Measurements from ENCODE around the gene MRM1. TPM values are rescaled to one million over a fixed set of nuclear protein-coding genes. Genes with fewer than 3 reads are reported as not detected.
A peak's percentile ranks its signal among the peaks of the same experiment; 100 is the strongest.

The MRM1 gene, protein sequence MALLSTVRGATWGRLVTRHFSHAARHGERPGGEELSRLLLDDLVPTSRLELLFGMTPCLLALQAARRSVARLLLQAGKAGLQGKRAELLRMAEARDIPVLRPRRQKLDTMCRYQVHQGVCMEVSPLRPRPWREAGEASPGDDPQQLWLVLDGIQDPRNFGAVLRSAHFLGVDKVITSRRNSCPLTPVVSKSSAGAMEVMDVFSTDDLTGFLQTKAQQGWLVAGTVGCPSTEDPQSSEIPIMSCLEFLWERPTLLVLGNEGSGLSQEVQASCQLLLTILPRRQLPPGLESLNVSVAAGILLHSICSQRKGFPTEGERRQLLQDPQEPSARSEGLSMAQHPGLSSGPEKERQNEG
- 1 to 10 TPM; 3.5 to 6.6 (median 4.7) TPM for total RNA-seq

- WGBS, result under 1% methylated on average over 38 of the region's 60 CpGs
- DNase-seq (ENCODE audit: low spot score in 2 of 2), result peak; percentile 94 to 95
- no peak for TF ChIP-seq EP300 (IDR thresholded peaks at IDR 0.05)
- peak in 1 of 2 donors; percentile 29 for TF ChIP-seq POLR2A (IDR thresholded peaks at IDR 0.05)
- TF ChIP-seq POLR2AphosphoS5 (IDR thresholded peaks at IDR 0.05), result peak in 2 of 3 donors; percentile 10 to 29
- no peak for TF ChIP-seq CTCF (IDR thresholded peaks at IDR 0.05)
- Histone ChIP-seq H3K4me1 (peaks cover 26% of the 10 kb centered on the region), H3K36me3 (no peaks in the 10 kb centered on the region), H3K4me3 (peak within 1 kb of the TSS; percentile 76), H3K9me3 (no peaks in the 10 kb centered on the region), H3K27ac (peak within 1 kb of the TSS; percentile 79), H3K27me3 (no peaks in the 10 kb centered on the region)
Observed at GRCh38 chr17:36601303-36602029, at the start of gene MRM1. Gene MRM1, plus strand, starts transcription at chr17:36601583. Its CDS starts 228 bp downstream, at chr17:36601811.

DNA sequence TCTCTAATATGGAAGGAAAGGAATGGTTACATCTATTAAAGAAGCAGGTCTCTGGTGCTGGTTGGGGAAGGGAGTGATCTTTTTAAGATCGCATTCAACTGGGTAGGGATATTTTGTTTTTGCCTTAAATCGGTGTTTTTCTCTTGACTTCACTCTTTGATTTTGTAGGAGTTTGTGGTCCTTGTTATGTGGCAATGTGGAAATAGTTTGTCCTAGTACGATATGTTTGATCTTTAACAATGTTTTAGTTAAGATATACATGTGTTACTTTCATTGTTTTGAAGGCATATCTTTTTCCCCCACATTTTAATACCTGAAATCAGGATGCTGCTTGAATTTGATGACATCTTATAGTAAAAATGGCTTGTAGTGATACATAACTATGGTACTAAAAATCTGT is 47.9 kb upstream of the MRM1 start:
- Histone ChIP-seq H3K4me1 (peaks cover 46% of the 10 kb centered on the region), H3K27me3 (no peaks in the 10 kb centered on the region), H3K9me3 (no peaks in the 10 kb centered on the region), H3K27ac (no peak overlapping the region), H3K36me3 (peaks cover 31% of the 10 kb centered on the region), H3K4me3 (no peak overlapping the region)
- WGBS, result 82% methylated on average over 3 of the region's 3 CpGs
- DNase-seq (ENCODE audit: low spot score in 2 of 2), result no peak
- TF ChIP-seq EP300 (IDR thresholded peaks at IDR 0.05) (no peak), POLR2A (IDR thresholded peaks at IDR 0.05) (no peak), CTCF (IDR thresholded peaks at IDR 0.05) (no peak), POLR2AphosphoS5 (IDR thresholded peaks at IDR 0.05) (no peak)

DNA sequence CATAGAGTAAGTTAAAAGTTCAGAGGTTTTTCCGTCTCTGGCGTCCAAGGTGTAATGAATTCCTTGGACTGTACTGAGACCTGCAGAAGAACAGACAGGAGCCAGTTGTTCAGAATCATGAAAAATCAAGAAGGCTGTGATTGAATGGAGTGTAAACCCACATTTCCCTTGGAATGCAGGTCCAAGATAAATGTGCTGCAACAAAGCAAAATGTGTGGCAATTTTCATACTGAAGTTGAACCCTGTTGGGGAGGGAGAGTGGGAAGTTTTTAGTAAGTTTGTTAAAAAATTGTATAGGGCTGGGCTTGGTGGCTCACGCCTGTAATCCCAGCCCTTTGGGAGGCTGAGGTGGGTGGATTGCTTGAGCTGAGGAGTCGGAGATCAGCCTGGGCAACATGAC is 35.3 kb upstream of the MRM1 start:
- TF ChIP-seq POLR2A (IDR thresholded peaks at IDR 0.05), result no peak
- TF ChIP-seq EP300 (IDR thresholded peaks at IDR 0.05), result no peak
- TF ChIP-seq CTCF (IDR thresholded peaks at IDR 0.05), result no peak
- no peak for TF ChIP-seq POLR2AphosphoS5 (IDR thresholded peaks at IDR 0.05)
- H3K4me3 ChIP-seq, result no peak overlapping the region
- no peaks in the 10 kb centered on the region for H3K4me1 ChIP-seq
- no peaks in the 10 kb centered on the region for H3K9me3 ChIP-seq
- H3K27ac ChIP-seq, result no peak overlapping the region
- H3K36me3 ChIP-seq, result peaks cover 85% of the 10 kb centered on the region
- H3K27me3 ChIP-seq, result no peaks in the 10 kb centered on the region
- DNase-seq (ENCODE audit: low spot score in 2 of 2), result no peak
- 95% methylated on average over 4 of the region's 4 CpGs for WGBS

GRCh38 chr17:36575028-36575427 is 26.4 kb upstream of the MRM1 start:
- Histone ChIP-seq H3K4me1 (peaks cover 5% of the 10 kb centered on the region), H3K27ac (no peak overlapping the region), H3K27me3 (no peaks in the 10 kb centered on the region), H3K9me3 (no peaks in the 10 kb centered on the region), H3K36me3 (peaks cover 63% of the 10 kb centered on the region), H3K4me3 (no peak overlapping the region)
- TF ChIP-seq EP300 (IDR thresholded peaks at IDR 0.05), result no peak
- TF ChIP-seq POLR2AphosphoS5 (IDR thresholded peaks at IDR 0.05), result no peak
- TF ChIP-seq POLR2A (IDR thresholded peaks at IDR 0.05), result no peak
- TF ChIP-seq CTCF (IDR thresholded peaks at IDR 0.05), result no peak
- WGBS, result 91% methylated on average over 12 of the region's 12 CpGs
- DNase-seq (ENCODE audit: low spot score in 2 of 2), result no peak

- Histone ChIP-seq H3K4me1 (peaks cover 5% of the 10 kb centered on the region), H3K27me3 (no peaks in the 10 kb centered on the region), H3K4me3 (no peak overlapping the region), H3K36me3 (peaks cover 63% of the 10 kb centered on the region), H3K9me3 (no peaks in the 10 kb centered on the region), H3K27ac (no peak overlapping the region)
- 57% methylated on average over 2 of the region's 2 CpGs for WGBS
- TF ChIP-seq CTCF (IDR thresholded peaks at IDR 0.05), result no peak
- TF ChIP-seq POLR2AphosphoS5 (IDR thresholded peaks at IDR 0.05), result no peak
- no peak for TF ChIP-seq EP300 (IDR thresholded peaks at IDR 0.05)
- no peak for TF ChIP-seq POLR2A (IDR thresholded peaks at IDR 0.05)
- DNase-seq (ENCODE audit: low spot score in 2 of 2), result no peak
Observed at GRCh38 chr17:36576793-36577192, 24.6 kb upstream of the MRM1 start.

Measured in suprapubic skin (tissue), 4 donors.